OCI-M2 (cell line): Measurements from ENCODE around the gene CAPZB.

Source experiments
- DNase-seq: peaks from one replicate; lab custom pipeline; 2025; ENCODE audit not compliant: unreplicated experiment; lab: John Stamatoyannopoulos, UW

The CAPZB gene

DNA sequence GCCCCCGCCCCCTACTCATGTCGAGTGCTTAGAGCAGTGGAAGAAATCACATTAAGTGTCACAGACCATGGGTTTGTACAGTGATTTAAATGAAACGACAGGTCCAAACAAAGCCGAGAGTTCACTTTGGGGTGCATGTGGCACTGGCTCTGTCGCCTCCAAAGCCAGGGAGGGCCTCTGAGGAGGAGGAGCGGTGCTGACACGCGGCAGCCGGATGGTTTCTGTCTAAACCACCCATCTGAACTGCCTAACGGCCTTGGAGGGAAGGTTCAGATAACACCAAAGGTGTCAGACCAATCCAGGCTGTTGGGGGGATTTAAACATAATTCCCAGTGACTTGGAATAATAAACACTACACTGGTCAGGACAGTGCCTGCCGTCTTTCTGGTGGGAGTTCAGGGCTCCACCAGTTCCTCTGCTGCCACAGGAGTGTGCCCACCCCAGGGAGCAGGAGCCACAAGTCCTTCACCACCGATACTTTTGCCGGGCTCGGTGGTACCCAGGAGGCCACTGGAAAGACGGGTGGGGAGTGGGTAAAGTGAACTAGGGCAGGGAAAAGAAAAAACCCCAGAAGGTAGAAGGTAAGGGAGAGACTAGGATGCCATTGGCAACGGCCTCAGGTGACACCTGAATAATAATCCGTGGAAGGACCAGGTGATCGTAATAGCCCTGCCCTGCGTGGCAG is 95.0 kb downstream of the CAPZB start:
- DNase-seq, result no peak

- DNase-seq, result no peak
Measured at GRCh38 chr1:19388980-19389379, 96.4 kb downstream of the CAPZB start.

DNA sequence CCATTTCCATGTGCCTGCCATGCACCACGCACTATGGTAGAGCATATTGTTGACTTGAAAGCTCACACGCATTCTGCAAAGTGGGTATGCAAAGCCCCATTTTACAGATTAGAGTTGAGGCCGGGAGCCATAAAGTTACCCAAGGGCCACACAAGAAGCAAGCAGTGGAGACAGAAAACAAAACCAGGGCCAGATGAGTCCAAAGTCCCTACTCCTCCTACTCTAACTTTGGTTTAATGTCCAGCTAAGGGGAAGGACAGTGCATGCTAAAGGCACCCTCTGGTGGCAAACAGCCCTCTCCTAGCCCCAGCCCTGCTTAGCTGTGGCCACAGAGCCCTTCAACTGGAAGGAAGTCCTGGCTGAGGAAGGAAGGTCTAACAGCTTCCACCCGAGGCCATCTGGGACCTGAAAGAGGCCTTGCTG is 98.3 kb downstream of the CAPZB start:
- DNase-seq, result no peak

DNA sequence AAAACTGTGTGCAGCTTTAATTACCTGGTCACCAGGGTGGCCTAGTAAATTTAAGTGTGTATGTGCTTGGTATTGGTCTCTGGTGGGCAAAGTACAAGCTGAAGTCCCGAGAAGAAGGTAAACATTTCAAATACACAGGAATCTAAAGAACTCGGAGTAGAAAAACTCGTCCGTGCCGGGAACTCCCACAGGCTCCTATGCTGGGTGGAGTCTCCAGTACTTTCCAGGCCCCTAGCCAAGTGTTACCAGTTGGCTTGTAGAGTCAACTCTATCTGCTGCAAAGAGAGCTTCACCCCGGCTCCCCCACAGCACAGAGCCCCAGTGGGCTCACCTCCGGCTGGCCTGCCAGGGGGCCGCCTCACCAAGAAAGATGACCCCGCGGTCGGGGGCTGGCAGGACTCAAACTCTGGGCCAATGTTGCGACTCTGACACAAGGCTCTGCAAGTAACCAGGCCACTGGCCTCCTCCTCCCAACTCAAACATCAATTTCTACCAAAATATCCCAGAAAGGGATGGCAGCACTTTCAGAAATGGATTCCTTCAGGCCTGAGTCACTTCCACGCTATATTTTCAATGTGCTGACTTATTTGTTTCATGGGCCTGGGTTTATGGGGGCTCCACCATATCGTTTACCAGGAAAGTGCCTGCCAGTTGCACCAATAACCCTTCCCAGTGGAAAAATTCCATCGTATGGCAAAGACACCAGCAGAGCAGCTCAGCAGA is 99.3 kb downstream of the CAPZB start:
- DNase-seq, result no peak

- DNase-seq, result no peak
Measured at GRCh38 chr1:19385221-19385620, 100.1 kb downstream of the CAPZB start.

- no peak for DNase-seq
Measured at GRCh38 chr1:19384772-19385187, 100.6 kb downstream of the CAPZB start.

DNA sequence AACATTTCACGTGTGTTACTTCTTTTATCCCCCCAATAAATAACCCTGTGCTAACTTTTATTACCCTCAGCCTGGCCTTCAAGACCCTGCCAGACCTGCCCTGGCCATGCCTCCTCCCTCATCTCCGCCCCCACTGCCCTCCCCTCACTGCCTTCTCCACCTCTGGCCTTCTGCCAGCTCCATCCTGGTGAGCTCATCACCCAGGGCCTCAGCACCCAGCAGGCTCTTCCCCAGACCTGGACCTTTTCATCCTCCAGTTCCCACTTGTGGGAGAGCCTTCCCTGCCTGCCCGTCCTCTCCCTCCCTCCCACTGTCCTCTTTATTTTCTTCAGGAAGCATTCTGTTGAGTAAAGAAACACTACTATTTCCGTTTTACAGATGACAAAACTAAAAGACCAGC is 101.2 kb downstream of the CAPZB start:
- DNase-seq, result no peak

DNA sequence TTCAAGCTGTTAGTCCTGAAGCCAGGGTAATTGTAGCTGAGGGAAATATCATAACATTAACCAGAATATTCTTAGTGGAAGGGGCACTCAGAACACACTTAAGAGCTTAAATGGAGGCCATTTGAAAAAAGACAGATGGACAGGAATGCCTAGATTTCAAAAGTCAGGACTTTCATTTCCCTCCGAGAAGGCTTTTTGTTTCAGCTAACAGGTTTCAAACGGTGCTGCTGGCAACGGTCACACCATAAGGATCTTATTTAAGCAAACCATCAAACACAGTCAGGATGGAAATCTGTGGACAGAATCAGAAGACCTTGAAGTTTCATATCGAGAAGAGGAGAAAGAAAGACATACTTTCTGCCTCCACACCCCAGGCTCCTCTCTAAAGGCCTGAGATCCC is 103.1 kb downstream of the CAPZB start:
- no peak for DNase-seq

DNA sequence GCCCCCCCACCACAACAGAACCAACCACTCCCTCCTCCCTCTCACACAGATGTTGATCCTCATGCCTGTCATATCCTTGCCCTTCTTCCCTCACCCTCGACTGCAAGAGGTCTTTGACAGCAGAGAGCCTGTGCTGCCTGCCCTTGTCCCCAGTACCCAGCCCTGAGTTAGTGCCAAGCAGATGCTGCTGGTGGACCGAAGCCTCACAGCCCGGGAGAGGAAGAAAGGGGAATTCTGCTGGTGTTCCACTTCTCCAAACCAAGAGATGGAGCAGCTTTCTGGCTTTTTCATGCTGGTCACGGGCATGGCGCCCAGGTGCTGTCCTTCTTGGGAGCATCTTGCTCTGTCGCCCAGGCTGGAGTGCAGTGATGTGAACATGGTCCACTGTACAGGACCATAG is 104.1 kb downstream of the CAPZB start:
- DNase-seq, result no peak

DNA sequence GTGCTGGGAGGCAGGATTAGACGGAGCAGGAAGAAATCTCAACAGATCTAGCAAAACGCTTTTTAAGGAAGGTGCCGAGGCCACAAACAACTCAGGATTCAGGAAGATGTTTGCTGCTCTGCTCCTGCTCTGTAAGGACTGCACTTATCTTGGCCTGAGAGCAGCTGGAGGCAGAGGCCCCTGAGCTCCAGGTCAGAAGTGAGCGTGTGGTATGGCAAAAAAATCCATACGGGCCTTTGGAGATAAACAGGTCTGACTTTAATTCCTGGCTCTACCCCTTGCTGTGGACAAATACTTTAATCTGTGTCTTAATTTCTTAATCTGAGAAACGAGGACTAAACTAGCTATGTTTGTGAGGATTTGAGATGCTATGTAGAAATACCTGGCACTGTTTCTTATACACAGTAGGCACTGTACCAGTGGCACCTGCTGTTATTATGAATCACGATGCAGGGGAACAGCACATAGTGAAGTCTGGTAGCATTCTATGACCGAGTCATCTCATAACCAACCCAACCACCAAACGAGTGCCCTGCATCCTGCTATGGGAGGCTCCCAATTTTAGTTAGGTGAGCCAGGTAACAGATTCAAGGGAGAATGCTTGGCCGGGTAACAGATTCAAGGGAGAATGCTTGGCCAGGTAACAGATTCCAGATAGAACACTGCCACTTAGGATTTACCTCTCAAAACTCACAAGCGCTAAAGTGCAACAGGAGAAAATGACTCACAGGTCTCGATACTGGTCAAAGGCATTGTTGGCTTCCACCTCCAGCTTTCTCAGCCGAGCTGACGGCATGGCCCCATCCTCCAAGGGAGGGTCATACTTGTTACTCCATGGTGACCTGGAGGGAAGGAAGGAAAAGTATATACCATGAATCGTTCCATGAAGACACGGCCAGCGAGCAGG is 107.3 kb downstream of the CAPZB start:
- DNase-seq, result no peak

GRCh38 chr1:19376428-19377372 is 108.6 kb downstream of the CAPZB start:
- no peak for DNase-seq

DNA sequence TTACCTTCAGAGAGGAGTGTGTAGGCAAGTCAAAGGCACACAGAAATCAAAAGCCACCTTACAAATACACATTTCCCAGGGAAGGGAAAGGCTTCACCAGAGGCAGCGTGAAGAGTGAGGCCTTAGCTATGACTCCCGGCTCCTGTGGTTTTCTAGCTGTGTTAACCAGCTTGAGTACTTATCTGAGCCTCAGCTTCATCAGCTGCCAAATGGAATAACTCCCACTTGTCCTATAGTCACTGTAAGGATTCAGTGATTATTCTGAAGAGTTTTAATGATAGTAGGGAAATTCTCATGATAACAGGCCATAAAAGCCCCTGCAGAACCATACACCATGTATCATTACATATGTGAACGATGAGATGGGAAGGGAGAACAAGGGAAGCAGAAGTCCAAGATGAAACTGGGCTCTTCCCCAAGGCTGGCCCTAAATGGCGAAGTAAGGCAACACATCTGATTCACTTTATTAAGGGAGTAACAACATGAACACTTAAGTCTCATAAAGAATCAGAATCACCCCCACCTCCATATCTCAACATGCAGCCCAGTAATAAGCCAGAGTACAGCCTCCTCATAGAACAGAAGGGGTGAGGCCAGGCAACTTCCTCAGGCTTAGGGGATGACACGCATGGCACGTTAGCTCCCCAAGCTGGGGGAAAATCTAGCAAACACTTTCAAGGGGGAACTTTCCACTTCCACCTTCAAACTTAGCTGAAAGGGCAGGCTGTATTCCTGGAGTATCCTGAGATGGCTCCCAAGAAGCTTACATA is 109.5 kb downstream of the CAPZB start:
- DNase-seq, result no peak

- DNase-seq, result no peak
Measured at GRCh38 chr1:19374926-19375325, 110.4 kb downstream of the CAPZB start.

DNA sequence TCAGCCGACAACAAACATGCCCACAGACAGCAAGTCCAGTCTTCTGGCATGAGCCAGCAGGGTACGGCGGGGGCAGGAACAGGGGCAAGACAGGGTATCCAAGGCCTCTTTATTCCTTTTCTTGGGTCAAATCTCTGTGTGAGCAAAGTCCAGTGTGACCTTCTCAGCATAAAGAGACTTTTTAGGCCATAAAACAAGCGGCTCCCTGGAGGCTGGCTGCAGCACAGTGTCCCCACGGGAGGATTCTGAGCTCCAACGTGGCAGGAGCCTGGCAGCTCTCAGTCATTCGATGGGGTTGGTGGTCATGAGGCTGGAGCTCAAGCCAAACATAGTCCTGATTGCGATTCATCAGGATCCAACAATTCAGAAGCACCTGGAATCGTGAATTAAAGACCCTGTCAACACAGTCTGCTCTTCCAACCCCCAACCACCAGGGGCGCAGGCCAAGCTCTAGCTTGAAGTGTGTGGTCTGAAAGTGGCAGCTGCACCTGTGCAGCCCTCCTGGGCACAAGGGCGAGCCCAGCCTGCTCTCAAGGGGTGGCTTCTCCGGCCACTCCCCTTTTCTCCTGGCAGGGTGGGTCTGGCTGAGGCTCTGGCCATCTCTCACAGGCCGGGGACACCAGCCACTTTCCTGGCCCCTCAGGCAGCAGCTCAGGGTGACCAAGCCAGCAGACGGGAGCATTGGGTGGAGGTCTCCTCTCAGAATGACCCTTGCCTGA is 111.1 kb downstream of the CAPZB start:
- no peak for DNase-seq

DNA sequence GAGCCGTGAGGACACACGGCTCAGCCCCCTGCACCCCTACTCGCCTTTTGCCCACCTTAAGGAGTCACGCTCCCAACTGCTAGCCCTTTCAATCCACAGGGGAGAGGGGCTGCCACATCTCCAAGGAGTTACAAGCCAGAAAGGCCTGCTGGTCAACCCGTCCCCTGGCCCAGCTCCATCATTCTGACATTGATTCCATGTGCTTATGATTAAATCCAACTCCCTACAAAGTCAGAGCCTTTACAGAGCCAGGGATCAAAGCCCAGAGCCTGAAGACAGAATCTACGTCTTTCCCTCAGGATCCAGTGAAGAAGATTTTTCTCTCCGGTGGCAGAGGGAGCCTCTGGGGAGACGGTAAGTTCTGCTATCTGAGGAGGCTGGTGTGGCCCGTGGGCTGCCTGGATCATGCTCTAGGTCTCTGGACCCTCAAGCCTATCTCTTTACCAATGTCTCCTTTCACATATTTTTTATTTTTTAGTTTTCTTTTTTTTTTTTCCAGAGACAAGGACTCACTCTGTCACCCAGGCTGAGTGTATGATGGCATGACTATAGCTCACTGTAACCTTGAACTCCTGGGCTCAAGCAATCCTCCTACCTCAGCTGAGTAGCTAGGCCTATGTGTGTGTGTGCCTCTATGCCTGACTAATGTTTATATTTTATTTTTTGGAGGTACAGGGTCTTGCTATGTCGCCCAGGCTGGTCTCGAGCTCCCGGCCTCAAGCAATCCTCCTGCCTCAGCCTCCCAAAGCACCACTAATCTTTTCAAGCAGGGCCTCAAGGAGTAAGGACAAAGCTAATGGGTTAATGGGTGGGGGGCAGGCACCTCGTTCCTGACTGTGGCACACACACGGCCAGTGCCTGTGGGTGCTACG is 111.9 kb downstream of the CAPZB start:
- DNase-seq, result no peak

DNA sequence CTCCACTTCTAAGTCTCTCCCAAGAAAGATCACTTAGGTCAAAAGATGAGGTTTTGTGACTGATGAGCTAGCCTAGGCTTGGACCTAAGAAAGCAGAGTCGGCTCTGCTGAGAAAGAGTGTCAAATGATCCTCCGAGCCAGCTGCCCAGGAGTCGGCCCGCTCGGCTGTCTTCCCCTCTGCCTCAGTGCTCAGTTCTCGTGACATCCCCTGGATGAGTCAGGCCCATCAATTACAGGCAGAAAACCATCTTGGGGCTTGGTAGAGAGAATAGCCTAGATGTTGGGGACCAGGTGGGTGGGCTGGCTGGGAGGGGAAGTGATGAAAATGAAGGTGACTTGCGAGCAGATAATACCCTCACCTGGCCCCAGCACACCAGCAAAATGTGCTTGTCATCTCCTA is 112.7 kb downstream of the CAPZB start:
- DNase-seq, result no peak

- no peak for DNase-seq
Measured at GRCh38 chr1:19372136-19372514, 113.2 kb downstream of the CAPZB start.
